CD4-positive, alpha-beta T cell (primary cell): ENCODE results near the gene TEX28. TPM values are rescaled to one million over a fixed set of nuclear protein-coding genes. Genes with fewer than 3 reads are reported as not detected.
A peak's percentile ranks its signal among the peaks of the same experiment; 100 is the strongest.
"Not testable (repeated sequence)": the region's sequence is repeated elsewhere in the genome, so short reads cannot be mapped to it uniquely, and the experiment has no call there.

Experiments
- ATAC-seq: fragments of 200-7000 bp; cut with Tn5 transposase; one replicate; pipeline ENCODE4 v1.10.0; 2022; ENCODE audit warnings: mild to moderate bottlenecking; ENCODE audit not compliant: poor library complexity
- CTCF ChIA-PET: fragments of 350-600 bp; sonication (Branson Sonifier 250); formaldehyde crosslinking; loops from one replicate; lab custom pipeline; 2021; ENCODE audit warnings: antibody characterized with exemption, inconsistent platforms; lab: Charles Lee
- POLR2A ChIA-PET: fragments of 350-600 bp; sonication (Branson Sonifier 250); formaldehyde crosslinking; loops from one replicate; lab custom pipeline; 2021; ENCODE audit warnings: antibody characterized with exemption, inconsistent platforms; lab: Charles Lee
- DNase-seq, 14 experiments: peaks; one replicate each; pipeline ENCODE4 v3.0.0-alpha.2; 2013 to 2020; ENCODE audit warnings: mixed read lengths in 2 of 14
- H3K27ac ChIP-seq, 2 donors: one replicate each; pipeline versions ENCODE4 v1.5.1 to v1.7.0; 2013; ENCODE audit warnings: low read length in 2 of 2, low read depth in 1 of 2, mild to moderate bottlenecking in 1 of 2
- H3K27me3 ChIP-seq, 2 experiments: 1 replicate in 1 of 2; 2 replicates in 1 of 2; pipeline versions ENCODE4 v1.6.1 to v1.7.0; 2013; ENCODE audit warnings: low read length in 2 of 2, control low read depth in 1 of 2, mild to moderate bottlenecking in 1 of 2, moderate library complexity in 1 of 2; ENCODE audit not compliant: insufficient read depth in 2 of 2, control insufficient read depth in 1 of 2
- H3K36me3 ChIP-seq: one replicate; pipeline ENCODE4 v1.6.1; 2013; ENCODE audit warnings: low read length, control low read depth; ENCODE audit not compliant: insufficient read depth
- H3K4me1 ChIP-seq: one replicate; pipeline ENCODE4 v1.6.1; 2013; ENCODE audit warnings: low read length, control low read depth; ENCODE audit not compliant: insufficient read depth
- H3K4me3 ChIP-seq: one replicate; pipeline ENCODE4 v1.5.1; 2013; ENCODE audit warnings: mild to moderate bottlenecking, low read length, moderate library complexity
- H3K9me3 ChIP-seq, 2 experiments: 1 replicate in 1 of 2; 2 replicates in 1 of 2; pipeline versions ENCODE4 v1.6.1 to v1.7.0; 2013; ENCODE audit warnings: low read length in 2 of 2, mild to moderate bottlenecking in 2 of 2, control low read depth in 1 of 2, moderate library complexity in 1 of 2; ENCODE audit not compliant: control insufficient read depth in 1 of 2, insufficient read depth in 1 of 2
- H3K27ac Mint-ChIP-seq: one replicate; pipeline ENCODE4 v1.8.0; 2020; ENCODE audit warnings: mixed read lengths
- H3K27me3 Mint-ChIP-seq: one replicate; pipeline ENCODE4 v1.8.0; 2021; ENCODE audit warnings: mixed read lengths
- H3K36me3 Mint-ChIP-seq: one replicate; pipeline ENCODE4 v1.8.0; 2021; ENCODE audit warnings: low read depth, mixed read lengths
- H3K4me1 Mint-ChIP-seq: one replicate; pipeline ENCODE4 v1.8.0; 2021; ENCODE audit warnings: low read depth, mixed read lengths
- H3K4me3 Mint-ChIP-seq: one replicate; pipeline ENCODE4 v1.8.0; 2020; ENCODE audit warnings: mild to moderate bottlenecking, mixed read lengths
- H3K9me3 Mint-ChIP-seq: one replicate; pipeline ENCODE4 v1.8.0; 2020; ENCODE audit warnings: mixed read lengths
- intact Hi-C, 2 experiments: fragments of 100-400 bp; cut with DNase I in 1 of 2; cut with micrococcal nuclease in 1 of 2; formaldehyde crosslinking; loops; one replicate each; pipeline versions ENCODE4 v1.15.1 to v1.9.0; 2023 to 2025; cut with DNase I, micrococcal nuclease
- polyA plus RNA-seq, 2 donors: library from polyadenylated mRNA; unstranded; fragments of 120-200 nt; gene quantifications; one replicate each; pipeline ENCODE4 v1.2.1, GENCODE V29; 2013
- total RNA-seq, 174 experiments: library from RNA in 2 of 174; stranded (reverse) in 2 of 174; gene quantifications; one replicate each; pipeline ENCODE4 v1.2.3 and lab custom pipeline; 2021 to 2026
- TF ChIP-seq, protein P1 (sequence below): fragments of 200-600 bp; IDR thresholded peaks from one replicate; pipeline ENCODE4 v1.8.0; 2022; ENCODE audit warnings: antibody characterized with exemption, mild to moderate bottlenecking

The TEX28 gene, protein sequence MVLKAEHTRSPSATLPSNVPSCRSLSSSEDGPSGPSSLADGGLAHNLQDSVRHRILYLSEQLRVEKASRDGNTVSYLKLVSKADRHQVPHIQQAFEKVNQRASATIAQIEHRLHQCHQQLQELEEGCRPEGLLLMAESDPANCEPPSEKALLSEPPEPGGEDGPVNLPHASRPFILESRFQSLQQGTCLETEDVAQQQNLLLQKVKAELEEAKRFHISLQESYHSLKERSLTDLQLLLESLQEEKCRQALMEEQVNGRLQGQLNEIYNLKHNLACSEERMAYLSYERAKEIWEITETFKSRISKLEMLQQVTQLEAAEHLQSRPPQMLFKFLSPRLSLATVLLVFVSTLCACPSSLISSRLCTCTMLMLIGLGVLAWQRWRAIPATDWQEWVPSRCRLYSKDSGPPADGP
- total RNA-seq (not detected), total RNA-seq (lab: John Stamatoyannopoulos, UW) (0 to 0.07 (median 0) reads per million in 172 experiments)
- not detected for polyA plus RNA-seq (2013, experiment 1 of 2)
- polyA plus RNA-seq (2013, experiment 2 of 2), result not detected

DNA sequence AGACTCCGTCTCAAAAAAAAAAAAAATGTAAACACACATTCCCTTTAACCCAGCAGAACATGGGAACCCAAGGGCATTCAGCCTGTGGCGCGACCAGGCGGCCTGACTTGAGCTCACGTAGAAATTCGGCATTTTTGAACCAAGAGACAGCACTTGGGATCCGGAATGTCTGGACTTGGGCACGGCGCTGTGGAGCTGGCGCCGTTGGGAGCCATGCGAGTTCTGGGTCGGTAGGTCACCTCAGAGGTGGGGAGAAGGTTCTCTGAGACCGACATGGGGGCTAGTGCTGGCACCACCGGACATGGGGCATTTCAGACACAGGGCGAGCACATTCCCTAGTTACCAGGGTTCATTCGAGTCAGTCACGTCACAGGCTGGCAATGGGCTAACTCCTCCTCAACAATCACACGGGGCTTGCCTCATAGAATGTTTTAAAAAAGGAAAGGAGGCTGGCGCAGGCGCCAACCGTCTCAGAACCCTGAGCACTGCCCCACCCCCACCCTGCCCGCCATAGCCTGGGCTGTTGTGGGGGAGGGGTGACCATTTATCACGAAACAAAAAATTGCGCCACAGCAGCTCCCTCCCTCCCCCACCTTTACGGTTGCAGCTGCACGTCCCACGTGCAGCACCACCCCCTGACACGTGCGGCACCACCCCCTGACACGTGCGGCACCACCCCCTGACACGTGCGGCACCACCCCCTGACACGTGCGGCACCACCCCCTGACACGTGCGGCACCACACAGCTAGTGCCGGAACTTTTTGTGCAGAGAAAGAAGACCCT lies at the start of gene TEX28:
TSS of gene TEX28 (minus strand) at position 334 of the 784 bp plus-strand sequence. CDS start 3,007 bp downstream, outside the sequence.
- no peak within 1 kb of the TSS for H3K27ac ChIP-seq
- Mint-ChIP-seq H3K4me1 (no peaks in the 10 kb centered on the region), H3K27me3 (no peaks in the 10 kb centered on the region), H3K4me3 (no peak within 1 kb of the TSS), H3K9me3 (no peaks in the 10 kb centered on the region), H3K27ac (no peak within 1 kb of the TSS), H3K36me3 (no peaks in the 10 kb centered on the region)
- TF ChIP-seq, protein P1, sequence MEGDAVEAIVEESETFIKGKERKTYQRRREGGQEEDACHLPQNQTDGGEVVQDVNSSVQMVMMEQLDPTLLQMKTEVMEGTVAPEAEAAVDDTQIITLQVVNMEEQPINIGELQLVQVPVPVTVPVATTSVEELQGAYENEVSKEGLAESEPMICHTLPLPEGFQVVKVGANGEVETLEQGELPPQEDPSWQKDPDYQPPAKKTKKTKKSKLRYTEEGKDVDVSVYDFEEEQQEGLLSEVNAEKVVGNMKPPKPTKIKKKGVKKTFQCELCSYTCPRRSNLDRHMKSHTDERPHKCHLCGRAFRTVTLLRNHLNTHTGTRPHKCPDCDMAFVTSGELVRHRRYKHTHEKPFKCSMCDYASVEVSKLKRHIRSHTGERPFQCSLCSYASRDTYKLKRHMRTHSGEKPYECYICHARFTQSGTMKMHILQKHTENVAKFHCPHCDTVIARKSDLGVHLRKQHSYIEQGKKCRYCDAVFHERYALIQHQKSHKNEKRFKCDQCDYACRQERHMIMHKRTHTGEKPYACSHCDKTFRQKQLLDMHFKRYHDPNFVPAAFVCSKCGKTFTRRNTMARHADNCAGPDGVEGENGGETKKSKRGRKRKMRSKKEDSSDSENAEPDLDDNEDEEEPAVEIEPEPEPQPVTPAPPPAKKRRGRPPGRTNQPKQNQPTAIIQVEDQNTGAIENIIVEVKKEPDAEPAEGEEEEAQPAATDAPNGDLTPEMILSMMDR, result no peak
- H3K36me3 ChIP-seq, result no peaks in the 10 kb centered on the region
- no peaks in the 10 kb centered on the region for H3K9me3 ChIP-seq
- no peak for DNase-seq
- peaks cover 3% of the 10 kb centered on the region for H3K4me1 ChIP-seq
- ChIA-PET POLR2A (no interaction called here), CTCF (interaction anchor here (1.5 kb wide), 1 partner anchor 13 kb away, joined by 3 read pairs; no protein-coding TSS in a partner anchor)
- ATAC-seq, result no peak
- no peaks in the 10 kb centered on the region for H3K27me3 ChIP-seq
- intact Hi-C loops, result no loop called here
- no peak within 1 kb of the TSS for H3K4me3 ChIP-seq

DNA sequence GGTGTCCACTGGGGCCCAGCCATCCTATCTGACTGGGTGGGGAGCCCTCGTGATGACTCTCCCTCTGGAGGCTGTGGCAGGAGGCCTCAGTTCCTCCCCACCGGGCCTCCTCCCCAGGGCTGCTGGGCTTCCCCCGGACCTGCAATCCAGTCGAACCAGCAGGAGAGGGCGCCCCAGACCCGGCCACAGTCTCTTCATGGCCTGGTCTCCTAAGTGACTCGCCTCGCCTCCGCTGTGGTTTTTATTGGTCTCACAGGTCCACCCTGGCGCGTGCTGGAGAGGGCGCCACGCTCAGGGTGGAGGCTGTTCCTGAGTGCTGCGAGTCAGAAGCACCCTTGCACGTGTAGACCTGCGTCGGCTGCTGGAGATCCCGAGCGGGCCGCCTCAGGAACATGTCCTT lies 48.7 kb upstream of the TEX28 start:
- H3K4me1 Mint-ChIP-seq, result peaks cover 13% of the 10 kb centered on the region
- H3K36me3 ChIP-seq, CTCF ChIA-PET, H3K27me3 Mint-ChIP-seq, intact Hi-C loops, H3K27ac Mint-ChIP-seq, H3K9me3 Mint-ChIP-seq, H3K9me3 ChIP-seq, H3K4me3 ChIP-seq, H3K27me3 ChIP-seq, H3K27ac ChIP-seq, H3K4me3 Mint-ChIP-seq, DNase-seq, POLR2A ChIA-PET: not testable (repeated sequence)
- ATAC-seq, result peak; percentile 21
- H3K4me1 ChIP-seq, result peaks cover 15% of the 10 kb centered on the region
- H3K36me3 Mint-ChIP-seq, result peaks cover 12% of the 10 kb centered on the region

DNA sequence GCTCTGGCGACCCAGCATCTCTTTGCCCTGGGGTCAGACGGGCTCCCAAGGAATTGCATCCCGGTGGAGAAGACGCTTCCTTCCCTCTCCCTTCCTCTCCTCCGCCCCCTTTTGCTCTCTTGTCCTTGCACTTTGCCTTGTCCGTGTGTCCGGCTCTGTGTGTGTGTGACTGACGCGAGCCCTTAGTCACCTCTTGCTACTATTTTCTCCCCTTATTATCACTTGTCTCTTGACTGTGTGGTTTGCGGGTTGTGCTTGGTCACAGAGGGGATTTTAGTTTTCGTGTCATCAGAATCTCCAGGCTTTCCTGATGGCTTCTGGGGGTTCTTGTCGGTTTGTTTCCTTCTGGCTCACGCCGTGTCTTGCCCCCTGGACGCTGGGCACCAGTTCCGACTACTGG lies 48.1 kb upstream of the TEX28 start:
- intact Hi-C loops, ATAC-seq, H3K4me1 ChIP-seq, H3K4me3 Mint-ChIP-seq, POLR2A ChIA-PET, H3K27ac Mint-ChIP-seq, H3K4me3 ChIP-seq, H3K36me3 ChIP-seq, H3K27me3 Mint-ChIP-seq, H3K27me3 ChIP-seq, H3K4me1 Mint-ChIP-seq, H3K27ac ChIP-seq, H3K36me3 Mint-ChIP-seq, H3K9me3 ChIP-seq, CTCF ChIA-PET, DNase-seq, H3K9me3 Mint-ChIP-seq: not testable (repeated sequence)

DNA sequence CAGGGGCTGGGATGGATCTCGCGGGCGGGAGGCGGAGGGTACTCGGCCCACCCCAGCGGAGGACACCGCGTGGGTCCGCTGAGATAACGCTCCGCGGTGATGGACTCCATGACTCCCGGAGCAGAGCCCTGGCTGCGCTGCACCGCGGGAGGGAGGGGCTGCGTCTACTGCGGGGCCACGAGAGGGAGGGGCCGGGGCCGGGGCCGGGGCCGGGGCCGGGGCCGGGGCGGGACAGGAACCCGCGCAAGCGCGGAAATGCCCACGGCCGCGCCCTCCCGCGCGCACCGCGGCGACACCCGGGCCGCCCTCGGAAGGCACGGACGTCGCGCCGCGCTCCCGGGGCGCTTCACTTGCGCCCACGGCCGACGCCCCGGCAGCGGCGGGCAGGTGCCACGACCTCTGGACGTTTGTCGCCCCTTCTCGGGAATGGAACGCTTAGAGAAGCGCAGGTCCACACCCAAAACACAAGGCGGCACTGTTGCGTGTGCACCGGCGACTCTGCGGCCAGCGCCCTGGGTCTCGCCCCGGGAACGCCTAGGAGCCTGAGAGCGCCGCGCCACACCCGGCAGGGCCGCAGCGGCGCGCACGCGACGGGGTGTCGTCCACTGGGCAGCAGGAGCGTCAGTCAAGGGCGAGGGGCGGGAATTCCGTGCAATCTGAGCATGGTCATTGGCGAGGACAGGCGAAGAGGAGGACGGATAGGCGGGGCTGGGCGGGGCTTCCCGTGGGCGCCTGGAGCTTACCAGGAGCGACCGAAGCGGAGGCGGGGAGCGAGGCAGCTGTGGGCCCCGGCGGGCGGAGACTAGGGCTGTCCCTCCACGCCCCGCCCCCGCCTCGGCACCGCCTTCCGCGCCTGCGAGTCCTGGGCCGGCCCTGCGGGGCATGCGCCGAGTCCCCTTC lies 46.7 kb upstream of the TEX28 start:
- H3K27me3 ChIP-seq, CTCF ChIA-PET: not testable (repeated sequence)

More for the DNA sequence above, 46.7 kb upstream of the TEX28 start:
- H3K27me3 Mint-ChIP-seq, H3K27ac ChIP-seq, H3K4me3 Mint-ChIP-seq, H3K36me3 Mint-ChIP-seq, H3K27ac Mint-ChIP-seq, POLR2A ChIA-PET, H3K4me1 Mint-ChIP-seq, H3K9me3 ChIP-seq, H3K36me3 ChIP-seq, H3K4me1 ChIP-seq, H3K4me3 ChIP-seq, intact Hi-C loops, H3K9me3 Mint-ChIP-seq: not testable (repeated sequence)
- peak in 1 of 14 experiments; percentile 32 for DNase-seq
- peak; percentile 73 for ATAC-seq
